ENCODE data around the gene DNAAF8.
"Not testable (repeated sequence)": the region's sequence is repeated elsewhere in the genome, so short reads cannot be mapped to it uniquely, and the experiment has no call there.

DNAAF8 gene

GRCh38 chr16:4754865-4755264 lies 20.5 kb downstream of the DNAAF8 start:
- DNase-seq = no peak

GRCh38 chr16:4755687-4756086 lies 21.4 kb downstream of the DNAAF8 start:
- no peak for DNase-seq

- DNase-seq = no peak
These were observed 26.0 kb downstream of the DNAAF8 start for GRCh38 chr16:4760221-4760910.

- DNase-seq = no peak
These were observed 27.9 kb downstream of the DNAAF8 start for GRCh38 chr16:4762205-4762604.

DNA sequence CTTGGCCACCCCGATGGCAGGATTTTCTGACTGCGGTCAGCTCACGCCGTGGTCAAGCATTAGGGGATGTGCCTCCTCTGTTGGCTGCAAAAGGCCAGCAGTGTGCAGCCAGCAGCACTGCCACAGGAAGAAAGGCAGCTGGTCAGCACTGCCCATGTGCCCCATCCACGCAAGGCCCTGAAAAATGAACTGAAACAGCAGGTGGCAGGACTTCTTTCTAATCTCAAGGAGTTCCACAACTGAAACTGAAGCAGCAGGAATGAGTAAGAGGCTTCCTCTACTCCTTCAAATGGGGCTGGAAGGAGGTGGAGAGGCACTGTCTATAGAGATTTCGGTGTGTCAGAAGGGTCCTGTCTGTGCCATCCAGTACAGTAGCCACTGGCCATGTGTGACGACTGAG lies 29.5 kb downstream of the DNAAF8 start:
- DNase-seq = no peak

GRCh38 chr16:4765511-4766474 lies 31.5 kb downstream of the DNAAF8 start:
- DNase-seq = no peak

DNA sequence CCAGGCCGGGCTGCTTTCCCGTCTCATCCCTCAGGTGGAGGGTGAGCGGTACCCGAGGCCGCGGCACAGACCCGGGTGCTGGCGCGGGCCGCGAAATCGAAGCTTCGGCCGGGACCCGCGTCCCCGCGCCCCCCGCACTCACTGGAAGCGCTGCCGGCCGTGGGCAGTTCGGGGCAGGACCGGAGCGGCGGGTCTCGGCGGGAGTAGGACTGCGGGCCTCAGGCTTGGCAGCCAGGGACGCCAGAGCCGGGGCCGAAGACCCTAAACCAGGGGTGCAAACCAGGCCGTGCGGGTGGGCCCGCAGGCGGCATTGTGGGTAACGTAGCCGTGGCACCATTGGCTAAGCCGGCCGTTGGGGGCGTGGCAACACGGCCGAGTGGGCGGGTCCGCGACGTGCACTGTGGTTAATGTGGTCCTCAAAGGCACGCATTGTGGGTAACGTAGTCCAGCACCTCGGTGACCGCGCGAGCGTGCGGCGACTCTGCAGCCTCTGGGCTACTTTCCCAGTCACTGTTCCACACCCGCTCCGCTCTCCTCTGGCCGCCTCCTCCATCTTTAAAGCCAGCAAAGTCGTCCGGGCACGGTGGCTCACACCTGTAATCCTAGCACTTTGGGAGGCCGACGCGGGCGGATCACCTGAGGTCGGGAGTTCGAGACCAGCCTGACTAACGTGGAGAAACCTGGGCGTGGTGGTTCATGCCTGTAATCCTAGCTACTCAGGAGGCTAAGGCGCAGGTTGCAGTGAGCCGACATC lies 32.7 kb downstream of the DNAAF8 start, which contains the start of gene ZNF500:
TSS of gene ZNF500 (minus strand) at position 288 of the 754 bp plus-strand sequence. CDS start 1,184 bp downstream, outside the sequence.
- DNase-seq = peak; percentile 98

- no peak for DNase-seq
These were observed 33.7 kb downstream of the DNAAF8 start for GRCh38 chr16:4767872-4768548.

DNA sequence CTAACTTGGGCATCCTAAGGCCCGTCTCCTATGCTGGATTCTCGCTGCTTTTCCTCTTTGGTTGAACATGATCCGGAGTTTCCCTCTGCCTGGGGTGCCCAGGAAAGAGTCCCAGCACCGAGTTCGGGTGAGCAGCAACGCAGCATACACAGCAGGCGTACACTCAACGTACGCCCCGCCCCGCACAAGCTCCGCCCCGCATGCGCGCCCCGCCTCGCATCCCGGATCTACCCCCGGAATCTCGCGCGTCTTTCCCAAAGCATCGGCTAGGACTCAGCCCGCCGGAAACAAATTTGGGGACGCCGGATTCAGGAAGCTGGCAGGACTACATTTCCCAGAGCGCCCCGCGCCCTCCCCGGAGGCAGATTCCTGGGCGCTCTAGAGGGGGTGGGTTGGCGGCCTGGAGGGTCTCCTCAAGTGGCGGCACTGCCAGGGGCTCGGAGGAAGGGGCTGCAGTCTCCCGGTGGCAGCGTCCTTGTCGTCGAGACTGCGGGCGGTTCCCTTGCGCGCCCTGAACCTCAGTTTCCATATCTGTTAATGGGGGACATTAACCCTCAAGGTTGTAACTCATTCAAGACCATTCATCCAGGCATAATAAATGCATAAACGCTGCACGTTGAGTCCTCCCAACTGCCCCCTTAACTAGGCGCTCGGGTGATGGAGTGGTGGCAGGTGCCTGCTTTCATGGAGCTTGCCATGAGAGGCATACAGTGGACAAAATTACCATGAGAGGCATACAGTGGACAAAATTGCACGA lies 34.4 kb downstream of the DNAAF8 start:
- peak; percentile 82 for DNase-seq

GRCh38 chr16:4769306-4769638 lies 34.9 kb downstream of the DNAAF8 start:
- no peak for DNase-seq

DNA sequence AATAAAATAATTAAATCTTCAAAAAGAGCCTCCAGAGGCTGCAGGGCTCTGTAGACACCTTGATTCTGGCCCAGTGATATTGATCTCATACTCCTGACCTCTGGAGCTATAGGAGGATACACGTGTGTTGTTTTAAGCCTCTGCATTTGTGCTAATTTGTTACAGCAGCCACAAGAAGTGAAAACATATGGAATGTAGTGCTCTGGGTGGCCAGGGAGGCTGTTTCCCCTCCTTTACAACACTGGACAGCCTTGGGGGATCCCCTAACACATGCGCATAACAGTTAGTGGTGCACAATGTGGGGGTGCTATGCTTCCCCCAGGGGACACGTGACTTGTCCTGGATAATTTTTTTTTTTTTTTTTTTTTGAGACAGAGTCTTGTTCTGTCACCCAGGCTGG lies 37.3 kb downstream of the DNAAF8 start:
- no peak for DNase-seq

GRCh38 chr16:4772351-4772750 lies 38.0 kb downstream of the DNAAF8 start:
- no peak for DNase-seq

DNA sequence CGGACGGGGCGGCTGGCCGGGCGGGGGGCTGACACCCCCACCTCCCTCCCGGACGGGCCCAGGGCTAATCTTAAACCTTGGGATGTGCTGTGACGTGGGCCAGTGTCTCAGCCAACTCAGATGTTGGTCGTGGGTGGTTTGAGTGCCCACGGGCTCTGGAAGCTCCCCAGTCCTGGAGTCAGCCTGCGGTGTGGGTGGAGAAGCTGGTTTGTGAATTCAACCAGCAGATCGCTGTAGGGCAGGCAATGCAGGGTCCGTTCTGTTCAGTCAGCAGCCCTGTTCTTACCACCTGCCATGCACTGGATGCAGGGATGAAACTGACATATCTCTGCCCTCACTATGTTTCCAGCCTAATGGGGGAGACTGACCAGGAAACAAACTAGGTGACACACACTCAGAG lies 40.7 kb downstream of the DNAAF8 start:
- no peak for DNase-seq

- DNase-seq = no peak
These were observed 41.9 kb downstream of the DNAAF8 start for GRCh38 chr16:4776141-4776705.

GRCh38 chr16:4777339-4778049 lies 43.2 kb downstream of the DNAAF8 start:
- no peak for DNase-seq

- no peak for DNase-seq
These were observed 43.7 kb downstream of the DNAAF8 start for GRCh38 chr16:4778050-4778392.

DNA sequence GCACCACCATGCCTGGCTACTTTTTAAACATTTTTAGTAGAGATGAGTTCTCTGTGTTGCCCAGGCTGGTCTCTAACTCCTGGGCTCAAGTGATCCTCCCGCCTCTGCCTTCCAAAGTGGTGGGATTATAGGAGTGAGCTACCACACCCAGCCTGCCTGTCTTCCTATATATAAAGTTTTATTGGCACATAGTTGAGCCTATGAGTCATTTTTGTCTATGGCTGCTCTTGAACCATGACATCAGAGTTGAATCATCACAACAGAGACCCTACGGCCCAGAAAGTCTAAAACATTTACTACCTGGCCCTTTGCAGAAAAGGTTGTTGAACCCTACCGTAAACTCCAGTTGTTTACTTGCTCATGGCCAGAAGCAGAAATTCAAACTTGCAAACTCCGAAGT lies 45.9 kb downstream of the DNAAF8 start:
- DNase-seq = no peak

- no peak for DNase-seq
These were observed 49.1 kb downstream of the DNAAF8 start for GRCh38 chr16:4783251-4783950.

DNA sequence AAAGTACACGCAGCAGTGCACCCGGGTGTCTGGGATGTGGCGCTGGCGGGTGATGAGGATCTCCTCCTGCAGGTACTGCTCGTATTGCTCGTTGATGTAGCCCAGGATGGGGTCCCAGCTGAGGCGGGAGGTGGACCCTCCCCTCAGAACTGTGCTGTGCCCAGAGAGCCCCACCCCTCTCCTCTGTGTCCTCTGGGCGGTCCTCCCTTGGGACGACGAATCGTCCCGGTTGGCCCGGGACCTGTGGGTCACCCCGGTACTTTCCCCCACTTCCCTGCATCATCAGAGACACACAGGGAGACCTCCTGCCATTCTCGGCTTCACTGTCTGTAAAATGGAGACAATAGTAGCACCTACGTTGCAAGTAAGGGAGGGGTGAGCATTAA lies 49.6 kb downstream of the DNAAF8 start:
- DNase-seq = no peak

- not testable (repeated sequence) for DNase-seq
These were observed 50.2 kb downstream of the DNAAF8 start for GRCh38 chr16:4784444-4784987.

Data from activated CD4-positive, CD25-positive, alpha-beta regulatory T cell treated with anti-CD3 and anti-CD28 coated beads, Interleukin-2, amount 50 U/mL, for 72 hours (primary cell).